IPS DF 6.9 (cell line): ENCODE data around the gene YOD1.
A peak's percentile ranks its signal among the peaks of the same experiment; 100 is the strongest.

ENCODE experiments used
- DNase-seq: peaks from one replicate; pipeline ENCODE4 v3.0.0-alpha.2; 2013; ENCODE audit warnings: low read depth, low spot score
- H3K27ac ChIP-seq: one replicate; pipeline ENCODE4 v1.5.1; 2013; ENCODE audit warnings: low read length, control low read depth
- H3K27me3 ChIP-seq: 2 replicates; pipeline ENCODE4 v1.6.1; 2013; ENCODE audit warnings: mild to moderate bottlenecking, low read length; ENCODE audit not compliant: control insufficient read depth, insufficient read depth
- H3K36me3 ChIP-seq: 2 replicates; pipeline ENCODE4 v1.6.1; 2013; ENCODE audit warnings: low read length; ENCODE audit not compliant: control insufficient read depth, insufficient read depth
- H3K4me1 ChIP-seq: 2 replicates; pipeline ENCODE4 v1.6.1; 2013; ENCODE audit warnings: low read length; ENCODE audit not compliant: control insufficient read depth, insufficient read depth
- H3K4me3 ChIP-seq: 2 replicates; pipeline ENCODE4 v1.5.1; 2013; ENCODE audit warnings: mild to moderate bottlenecking, low read length
- H3K9me3 ChIP-seq: 2 replicates; pipeline ENCODE4 v1.6.1; 2013; ENCODE audit warnings: low read length, inconsistent platforms; ENCODE audit not compliant: control insufficient read depth, insufficient read depth
- WGBS: extraction: QIAGEN DNeasy Blood & Tissue Kit; methylation state at CpG from one replicate; pipeline ENCODE4 v1.1.7; 2013; ENCODE audit warnings: mixed read lengths, missing lambda C conversion rate; ENCODE audit not compliant: insufficient read length, insufficient coverage; 5-methylcytosine and 5-hydroxymethylcytosine counted together

YOD1 gene

GRCh38 chr1:207051191-207051943 lies at the start of gene YOD1:
TSS of gene YOD1 (minus strand) at chr1:207051208. CDS start at chr1:207051030, 178 bp downstream.
- no peaks in the 10 kb centered on the region for H3K4me1 ChIP-seq
- no peaks in the 10 kb centered on the region for H3K9me3 ChIP-seq
- no peak within 1 kb of the TSS for H3K27ac ChIP-seq
- DNase-seq: no peak
- H3K27me3 ChIP-seq: no peaks in the 10 kb centered on the region
- peaks cover 10% of the 10 kb centered on the region; the same call in 1 of the 2 replicates for H3K36me3 ChIP-seq
- WGBS: no CpG with 5 or more reads among the region's 15 CpGs
- H3K4me3 ChIP-seq: peak within 1 kb of the TSS; percentile 95

- H3K4me3 ChIP-seq: no peak overlapping the region
Observed at GRCh38 chr1:207097871-207098324, 46.9 kb upstream of the YOD1 start.

GRCh38 chr1:207093944-207094343 lies 42.9 kb upstream of the YOD1 start:
- H3K4me1 ChIP-seq: no peaks in the 10 kb centered on the region
- peaks cover 3% of the 10 kb centered on the region; the same call in 1 of the 2 replicates for H3K36me3 ChIP-seq
- WGBS: no CpG with 5 or more reads among the region's 2 CpGs
- peaks cover 3% of the 10 kb centered on the region for H3K9me3 ChIP-seq
- no peak for DNase-seq
- H3K4me3 ChIP-seq: no peak overlapping the region
- no peaks in the 10 kb centered on the region for H3K27me3 ChIP-seq
- H3K27ac ChIP-seq: no peak overlapping the region

More at GRCh38 chr1:207097871-207098324, 46.9 kb upstream of the YOD1 start:
- no peaks in the 10 kb centered on the region for H3K27me3 ChIP-seq
- H3K36me3 ChIP-seq: peaks cover 3% of the 10 kb centered on the region; the same call in 1 of the 2 replicates
- peaks cover 5% of the 10 kb centered on the region for H3K9me3 ChIP-seq
- no peak for DNase-seq
- WGBS: no CpG with 5 or more reads among the region's 3 CpGs
- H3K4me1 ChIP-seq: no peaks in the 10 kb centered on the region
- H3K27ac ChIP-seq: no peak overlapping the region

GRCh38 chr1:207091200-207091908 lies 40.3 kb upstream of the YOD1 start:
- Histone ChIP-seq H3K27ac (no peak overlapping the region), H3K36me3 (no peaks in the 10 kb centered on the region), H3K27me3 (no peaks in the 10 kb centered on the region), H3K9me3 (no peaks in the 10 kb centered on the region; the same call in 1 of the 2 replicates), H3K4me3 (no peak overlapping the region), H3K4me1 (no peaks in the 10 kb centered on the region)
- DNase-seq: no peak
- no CpG with 5 or more reads among the region's 4 CpGs for WGBS

- peaks cover 1% of the 10 kb centered on the region; the same call in 1 of the 2 replicates for H3K4me1 ChIP-seq
- H3K4me3 ChIP-seq: no peak overlapping the region
- no CpG with 5 or more reads among the region's 17 CpGs for WGBS
Observed at GRCh38 chr1:207089627-207090355, 38.8 kb upstream of the YOD1 start.

GRCh38 chr1:207088701-207089626 lies 38.0 kb upstream of the YOD1 start, which contains the start of gene C4BPB:
TSS of gene C4BPB (plus strand) at chr1:207088860. CDS start at chr1:207089532, 672 bp downstream.
- Histone ChIP-seq H3K4me3 (no peak within 1 kb of the TSS), H3K9me3 (no peaks in the 10 kb centered on the region), H3K36me3 (no peaks in the 10 kb centered on the region), H3K27ac (no peak within 1 kb of the TSS), H3K27me3 (no peaks in the 10 kb centered on the region), H3K4me1 (peaks cover 1% of the 10 kb centered on the region)
- WGBS: no CpG with 5 or more reads among the region's 9 CpGs
- DNase-seq: no peak

More at GRCh38 chr1:207089627-207090355, 38.8 kb upstream of the YOD1 start:
- DNase-seq: no peak
- Histone ChIP-seq H3K9me3 (no peaks in the 10 kb centered on the region), H3K27ac (no peak overlapping the region), H3K27me3 (no peaks in the 10 kb centered on the region), H3K36me3 (no peaks in the 10 kb centered on the region)

GRCh38 chr1:207088161-207088560 lies 37.2 kb upstream of the YOD1 start:
- no peak for DNase-seq
- Histone ChIP-seq H3K4me1 (peaks cover 1% of the 10 kb centered on the region), H3K4me3 (no peak overlapping the region), H3K27me3 (no peaks in the 10 kb centered on the region), H3K9me3 (no peaks in the 10 kb centered on the region), H3K36me3 (no peaks in the 10 kb centered on the region), H3K27ac (no peak overlapping the region)
- WGBS: 100% methylated on average over 1 of the region's 2 CpGs

- no peak overlapping the region for H3K27ac ChIP-seq
- H3K4me1 ChIP-seq: peaks cover 1% of the 10 kb centered on the region
- DNase-seq: no peak
- H3K36me3 ChIP-seq: no peaks in the 10 kb centered on the region
- no peaks in the 10 kb centered on the region for H3K27me3 ChIP-seq
- no peak overlapping the region for H3K4me3 ChIP-seq
- no peaks in the 10 kb centered on the region for H3K9me3 ChIP-seq
- no CpG with 5 or more reads among the region's 3 CpGs for WGBS
Observed at GRCh38 chr1:207085887-207086286, 34.9 kb upstream of the YOD1 start.

- WGBS: no CpG with 5 or more reads among the region's 8 CpGs
- no peaks in the 10 kb centered on the region for H3K27me3 ChIP-seq
- H3K4me1 ChIP-seq: peaks cover 1% of the 10 kb centered on the region
- H3K36me3 ChIP-seq: no peaks in the 10 kb centered on the region
- H3K27ac ChIP-seq: no peak overlapping the region
- no peaks in the 10 kb centered on the region for H3K9me3 ChIP-seq
- peak; percentile 63 for DNase-seq
- no peak overlapping the region for H3K4me3 ChIP-seq
Observed at GRCh38 chr1:207084701-207085180, 33.7 kb upstream of the YOD1 start.
